AML-193 (cell line): ENCODE measurements around the gene CBR1.
A peak's percentile ranks its signal among the peaks of the same experiment; 100 is the strongest.
"Not testable (repeated sequence)": the region's sequence is repeated elsewhere in the genome, so short reads cannot be mapped to it uniquely, and the experiment has no call there.

Experiments
- DNase-seq, 2 experiments: peaks; one replicate each; lab custom pipeline; 2025; lab: John Stamatoyannopoulos, UW

The CBR1 gene

GRCh38 chr21:36079671-36080070 is 9.8 kb downstream of the CBR1 start:
- DNase-seq, result no peak

- no peak for DNase-seq
These were observed 10.6 kb downstream of the CBR1 start for GRCh38 chr21:36080386-36080785.

GRCh38 chr21:36082237-36082664 is 12.4 kb downstream of the CBR1 start:
- no peak for DNase-seq

- no peak for DNase-seq
These were observed 17.7 kb downstream of the CBR1 start for GRCh38 chr21:36087362-36088138.

- DNase-seq, result no peak
These were observed 20.1 kb downstream of the CBR1 start for GRCh38 chr21:36089946-36090345.

GRCh38 chr21:36092681-36093080 is 22.9 kb downstream of the CBR1 start:
- no peak for DNase-seq

- DNase-seq, result no peak
These were observed 23.7 kb downstream of the CBR1 start for GRCh38 chr21:36093512-36093911.

- DNase-seq, result no peak
These were observed 26.8 kb downstream of the CBR1 start for GRCh38 chr21:36096398-36097290.

GRCh38 chr21:36097427-36098181 is 27.8 kb downstream of the CBR1 start:
- DNase-seq, result no peak

GRCh38 chr21:36098182-36098532 is 28.3 kb downstream of the CBR1 start:
- no peak for DNase-seq

GRCh38 chr21:36099000-36099399 is 29.2 kb downstream of the CBR1 start:
- no peak for DNase-seq

- not testable (repeated sequence) for DNase-seq
These were observed 29.9 kb downstream of the CBR1 start for GRCh38 chr21:36099695-36100211.

- DNase-seq, result no peak
These were observed 31.3 kb downstream of the CBR1 start for GRCh38 chr21:36100971-36101641.

- no peak for DNase-seq
These were observed 33.6 kb downstream of the CBR1 start for GRCh38 chr21:36103434-36103833.

- DNase-seq, result no peak
These were observed 34.8 kb downstream of the CBR1 start for GRCh38 chr21:36104317-36105300.

GRCh38 chr21:36105327-36105842 is 35.6 kb downstream of the CBR1 start:
- DNase-seq, result no peak

- no peak for DNase-seq
These were observed 40.0 kb downstream of the CBR1 start for GRCh38 chr21:36109868-36110267.

- no peak for DNase-seq
These were observed 41.4 kb downstream of the CBR1 start for GRCh38 chr21:36111238-36111637.

- DNase-seq, result peak; percentile 19 to 35
These were observed 44.0 kb downstream of the CBR1 start for GRCh38 chr21:36113647-36114428.
